Measurements from ENCODE around the gene RENBP. TPM values are rescaled to one million over a fixed set of nuclear protein-coding genes. Genes with fewer than 3 reads are reported as not detected.
A peak's percentile ranks its signal among the peaks of the same experiment; 100 is the strongest.

RENBP gene
- total and polyA plus RNA-seq, 4 donors = 7.0 to 11.6 (median 10.3) TPM

DNA sequence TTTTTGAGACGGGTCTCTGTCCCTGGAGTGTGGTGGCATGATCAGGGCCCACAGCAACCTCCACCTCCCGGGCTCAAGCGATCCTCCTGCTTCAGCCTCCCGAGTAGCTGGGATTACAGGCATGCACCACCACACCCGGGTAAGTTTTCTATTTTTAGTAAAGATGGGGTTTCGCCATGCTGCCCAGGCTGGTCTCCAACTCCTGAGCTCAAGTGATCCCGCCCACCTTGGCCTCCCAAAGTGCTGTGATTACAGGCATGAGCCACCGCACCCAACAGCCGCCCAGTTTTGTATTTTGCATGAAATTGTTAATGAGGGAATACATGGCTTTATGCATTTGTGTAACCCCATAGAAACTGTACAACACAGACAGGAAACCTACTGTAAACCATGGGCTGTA lies 15.6 kb downstream of the RENBP start:
- no peak for DNase-seq (ENCODE audit: low read depth in 4 of 6, low spot score in 6 of 6)
- Histone ChIP-seq H3K9me3 (ENCODE audit: control insufficient read depth, insufficient read depth, low read length) (no peaks in the 10 kb centered on the region), H3K4me1 (ENCODE audit: control insufficient read depth, insufficient read depth, low read length) (peaks cover 54% of the 10 kb centered on the region), H3K27me3 (ENCODE audit: control insufficient read depth, insufficient read depth, low read length) (peaks cover 7% of the 10 kb centered on the region), H3K27ac (ENCODE audit: low read depth, low read length) (peak overlapping the region; percentile 76), H3K4me3 (ENCODE audit: low read depth, low read length) (no peak overlapping the region), H3K36me3 (ENCODE audit: control insufficient read depth, insufficient read depth, low read length) (peaks cover 38% of the 10 kb centered on the region)
- 100% methylated on average over 2 of the region's 9 CpGs for WGBS (ENCODE audit: insufficient coverage)

DNA sequence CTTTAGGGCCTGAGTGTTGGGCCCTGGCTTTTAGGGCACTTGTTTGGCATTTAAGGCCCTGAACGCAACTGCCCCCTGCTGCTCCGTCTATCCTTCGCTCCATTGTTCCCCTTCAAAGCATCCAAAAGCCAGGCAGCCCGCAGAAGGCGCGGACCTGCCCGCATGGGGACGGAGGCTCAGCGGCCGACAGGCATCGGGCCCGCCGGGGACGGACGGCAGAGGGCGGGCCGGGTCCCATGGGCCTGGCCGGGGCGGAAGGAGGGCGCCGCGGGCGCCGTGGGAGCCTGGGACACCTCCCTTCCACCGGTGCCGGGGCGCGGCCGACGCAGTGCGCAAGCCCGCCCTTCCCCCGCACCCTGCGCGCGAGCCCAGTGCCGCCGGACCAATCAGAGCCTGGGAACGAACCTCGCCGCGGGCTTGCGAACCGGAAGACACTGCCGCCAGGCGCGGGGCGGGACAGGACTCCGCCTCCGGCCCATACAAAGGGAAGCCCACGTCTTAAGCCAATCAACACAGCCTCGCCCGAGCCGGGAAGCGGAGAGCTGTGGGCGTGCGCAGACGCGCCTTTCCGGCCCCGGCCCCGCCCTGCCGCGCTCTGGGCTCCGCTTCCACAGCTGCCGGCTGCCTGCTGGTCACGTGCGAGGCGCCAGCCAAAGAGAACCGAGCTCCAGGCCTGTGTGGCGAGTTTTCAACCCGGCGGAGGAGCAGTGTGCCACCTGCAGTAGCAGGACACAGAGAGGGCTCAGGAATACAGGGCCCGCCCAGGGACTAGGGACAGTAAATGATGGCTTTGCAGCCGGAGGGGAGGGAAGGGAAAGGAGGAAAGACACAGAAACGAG lies 16.3 kb downstream of the RENBP start:
- H3K27me3 ChIP-seq (ENCODE audit: control insufficient read depth, insufficient read depth, low read length) = peaks cover 10% of the 10 kb centered on the region
- no peaks in the 10 kb centered on the region for H3K9me3 ChIP-seq (ENCODE audit: control insufficient read depth, insufficient read depth, low read length)
- H3K27ac ChIP-seq (ENCODE audit: low read depth, low read length) = peak overlapping the region; percentile 97
- H3K36me3 ChIP-seq (ENCODE audit: control insufficient read depth, insufficient read depth, low read length) = peaks cover 38% of the 10 kb centered on the region
- peak overlapping the region; percentile 48 for H3K4me3 ChIP-seq (ENCODE audit: low read depth, low read length)
- WGBS (ENCODE audit: insufficient coverage) = 12% methylated on average over 73 of the region's 76 CpGs
- DNase-seq (ENCODE audit: low read depth in 4 of 6, low spot score in 6 of 6) = peak; percentile 77 to 98 (median 92)
- H3K4me1 ChIP-seq (ENCODE audit: control insufficient read depth, insufficient read depth, low read length) = peaks cover 58% of the 10 kb centered on the region

GRCh38 chrX:153927672-153927921 lies 16.8 kb downstream of the RENBP start:
- peaks cover 35% of the 10 kb centered on the region for H3K36me3 ChIP-seq (ENCODE audit: control insufficient read depth, insufficient read depth, low read length)
- peak overlapping the region; percentile 48 for H3K4me3 ChIP-seq (ENCODE audit: low read depth, low read length)
- peaks cover 10% of the 10 kb centered on the region for H3K27me3 ChIP-seq (ENCODE audit: control insufficient read depth, insufficient read depth, low read length)
- DNase-seq (ENCODE audit: low read depth in 4 of 6, low spot score in 6 of 6) = no peak
- H3K9me3 ChIP-seq (ENCODE audit: control insufficient read depth, insufficient read depth, low read length) = no peaks in the 10 kb centered on the region
- WGBS (ENCODE audit: insufficient coverage) = 20% methylated on average over 8 of the region's 8 CpGs
- H3K4me1 ChIP-seq (ENCODE audit: control insufficient read depth, insufficient read depth, low read length) = peaks cover 61% of the 10 kb centered on the region
- peak overlapping the region; percentile 97 for H3K27ac ChIP-seq (ENCODE audit: low read depth, low read length)

- Histone ChIP-seq H3K36me3 (ENCODE audit: control insufficient read depth, insufficient read depth, low read length) (peaks cover 29% of the 10 kb centered on the region), H3K4me3 (ENCODE audit: low read depth, low read length) (peak overlapping the region; percentile 48), H3K27me3 (ENCODE audit: control insufficient read depth, insufficient read depth, low read length) (peaks cover 8% of the 10 kb centered on the region), H3K27ac (ENCODE audit: low read depth, low read length) (peak overlapping the region; percentile 97), H3K4me1 (ENCODE audit: control insufficient read depth, insufficient read depth, low read length) (peaks cover 61% of the 10 kb centered on the region), H3K9me3 (ENCODE audit: control insufficient read depth, insufficient read depth, low read length) (no peaks in the 10 kb centered on the region)
- WGBS (ENCODE audit: insufficient coverage) = 27% methylated on average over 21 of the region's 31 CpGs
- peak in 2 of 6 donors; percentile 52 to 62 for DNase-seq (ENCODE audit: low read depth in 4 of 6, low spot score in 6 of 6)
These were observed 17.4 kb downstream of the RENBP start for GRCh38 chrX:153926858-153927671.

GRCh38 chrX:153926552-153926857 lies 17.9 kb downstream of the RENBP start:
- peaks cover 9% of the 10 kb centered on the region for H3K27me3 ChIP-seq (ENCODE audit: control insufficient read depth, insufficient read depth, low read length)
- H3K36me3 ChIP-seq (ENCODE audit: control insufficient read depth, insufficient read depth, low read length) = peaks cover 24% of the 10 kb centered on the region
- peak overlapping the region; percentile 48 for H3K4me3 ChIP-seq (ENCODE audit: low read depth, low read length)
- WGBS (ENCODE audit: insufficient coverage) = 38% methylated on average over 2 of the region's 4 CpGs
- H3K9me3 ChIP-seq (ENCODE audit: control insufficient read depth, insufficient read depth, low read length) = no peaks in the 10 kb centered on the region
- peaks cover 66% of the 10 kb centered on the region for H3K4me1 ChIP-seq (ENCODE audit: control insufficient read depth, insufficient read depth, low read length)
- H3K27ac ChIP-seq (ENCODE audit: low read depth, low read length) = peak overlapping the region; percentile 97
- no peak for DNase-seq (ENCODE audit: low read depth in 4 of 6, low spot score in 6 of 6)

- Histone ChIP-seq H3K27me3 (ENCODE audit: control insufficient read depth, insufficient read depth, low read length) (peaks cover 10% of the 10 kb centered on the region), H3K36me3 (ENCODE audit: control insufficient read depth, insufficient read depth, low read length) (peaks cover 18% of the 10 kb centered on the region), H3K9me3 (ENCODE audit: control insufficient read depth, insufficient read depth, low read length) (no peaks in the 10 kb centered on the region), H3K27ac (ENCODE audit: low read depth, low read length) (peak within 1 kb of the TSS; percentile 97), H3K4me3 (ENCODE audit: low read depth, low read length) (peak within 1 kb of the TSS; percentile 48), H3K4me1 (ENCODE audit: control insufficient read depth, insufficient read depth, low read length) (peaks cover 71% of the 10 kb centered on the region)
- no peak for DNase-seq (ENCODE audit: low read depth in 4 of 6, low spot score in 6 of 6)
- 26% methylated on average over 58 of the region's 59 CpGs for WGBS (ENCODE audit: insufficient coverage)
These were observed 18.5 kb downstream of the RENBP start, which contains the start of gene ARHGAP4 for GRCh38 chrX:153925739-153926551. ARHGAP4 (minus strand) TSS chrX:153926264; CDS start chrX:153926202, 62 bp downstream.

DNA sequence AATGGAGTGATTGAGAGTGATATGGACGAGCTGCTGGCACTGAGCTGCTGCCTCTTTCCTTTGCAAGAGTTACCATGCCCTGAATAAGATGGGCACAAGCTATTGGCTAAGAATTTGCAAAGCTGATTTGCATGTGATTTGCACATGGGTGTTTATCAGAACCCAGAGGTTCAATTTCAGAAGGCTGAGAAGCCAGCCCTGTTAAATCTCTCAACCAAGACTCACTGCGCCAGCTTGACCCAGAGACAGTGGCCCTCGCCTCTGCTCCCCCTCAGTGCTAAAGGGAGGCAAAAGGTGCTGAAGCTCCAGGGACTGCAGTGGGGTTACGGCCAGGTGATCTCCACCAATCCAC lies 19.1 kb downstream of the RENBP start:
- WGBS (ENCODE audit: insufficient coverage) = 70% methylated on average over 4 of the region's 4 CpGs
- no peak for DNase-seq (ENCODE audit: low read depth in 4 of 6, low spot score in 6 of 6)
- Histone ChIP-seq H3K9me3 (ENCODE audit: control insufficient read depth, insufficient read depth, low read length) (no peaks in the 10 kb centered on the region), H3K4me3 (ENCODE audit: low read depth, low read length) (no peak overlapping the region), H3K27ac (ENCODE audit: low read depth, low read length) (no peak overlapping the region), H3K36me3 (ENCODE audit: control insufficient read depth, insufficient read depth, low read length) (peaks cover 12% of the 10 kb centered on the region), H3K4me1 (ENCODE audit: control insufficient read depth, insufficient read depth, low read length) (peaks cover 74% of the 10 kb centered on the region), H3K27me3 (ENCODE audit: control insufficient read depth, insufficient read depth, low read length) (peaks cover 10% of the 10 kb centered on the region)

GRCh38 chrX:153924149-153924861 lies 20.1 kb downstream of the RENBP start:
- peaks cover 10% of the 10 kb centered on the region for H3K27me3 ChIP-seq (ENCODE audit: control insufficient read depth, insufficient read depth, low read length)
- peaks cover 67% of the 10 kb centered on the region for H3K4me1 ChIP-seq (ENCODE audit: control insufficient read depth, insufficient read depth, low read length)
- peaks cover 2% of the 10 kb centered on the region for H3K36me3 ChIP-seq (ENCODE audit: control insufficient read depth, insufficient read depth, low read length)
- H3K27ac ChIP-seq (ENCODE audit: low read depth, low read length) = no peak overlapping the region
- DNase-seq (ENCODE audit: low read depth in 4 of 6, low spot score in 6 of 6) = peak in 2 of 6 donors; percentile 32 to 46
- no peaks in the 10 kb centered on the region for H3K9me3 ChIP-seq (ENCODE audit: control insufficient read depth, insufficient read depth, low read length)
- WGBS (ENCODE audit: insufficient coverage) = 56% methylated on average over 13 of the region's 14 CpGs
- H3K4me3 ChIP-seq (ENCODE audit: low read depth, low read length) = no peak overlapping the region
